Thoracic aorta (tissue), 2 donors: ENCODE results near the gene A1CF. TPM values are rescaled to one million over a fixed set of nuclear protein-coding genes. Genes with fewer than 3 reads are reported as not detected.
"Not testable (repeated sequence)": the region's sequence is repeated elsewhere in the genome, so short reads cannot be mapped to it uniquely, and the experiment has no call there.

ENCODE experiments used
- ATAC-seq: fragments of 150-250 bp; one replicate; pipeline ENCODE4 v1.8.0; 2017; ENCODE audit warnings: low read depth; ENCODE audit not compliant: insufficient number of reproducible peaks, low FRiP score
- DNase-seq: peaks from one replicate; pipeline ENCODE4 v3.0.0-alpha.2; 2020; ENCODE audit warnings: low spot score
- H3K27ac ChIP-seq, 2 donors: fragments of 200-600 bp; sonication (generic); 1 replicate in 1 of 2; 2 replicates in 1 of 2; pipeline ENCODE4 v1.5.1; 2016; ENCODE audit warnings: mild to moderate bottlenecking in 2 of 2, moderate library complexity in 2 of 2
- H3K27me3 ChIP-seq: fragments of 200-600 bp; sonication (generic); replicated peaks from 2 replicates; pipeline ENCODE4 v1.6.0; 2016; ENCODE audit warnings: mild to moderate bottlenecking; ENCODE audit not compliant: insufficient read depth
- H3K36me3 ChIP-seq: fragments of 200-600 bp; sonication (generic); one replicate; pipeline ENCODE4 v1.5.1; 2016
- H3K4me1 ChIP-seq, 2 donors: fragments of 200-600 bp; sonication (generic); 1 replicate in 1 of 2; 2 replicates in 1 of 2; pipeline versions ENCODE4 v1.5.1 to v1.6.0; 2016; ENCODE audit warnings: low read depth in 2 of 2, mild to moderate bottlenecking in 1 of 2; ENCODE audit not compliant: control insufficient read depth in 1 of 2
- H3K4me3 ChIP-seq: fragments of 200-600 bp; sonication (generic); 2 replicates; pipeline ENCODE4 v1.5.1; 2016; ENCODE audit warnings: mild to moderate bottlenecking
- H3K9me3 ChIP-seq: fragments of 200-600 bp; sonication (generic); 2 replicates; pipeline ENCODE4 v1.5.1; 2016
- total RNA-seq, 2 donors: library from RNA; depleted of rRNA; stranded (reverse); fragments of >200 nt; gene quantifications; one replicate each; pipeline versions ENCODE4 v1.1.0 to v1.2.3, GENCODE V29; 2016
- TF ChIP-seq, protein P1 (sequence below): fragments of 200-600 bp; sonication (generic); IDR thresholded peaks from one replicate; pipeline ENCODE4 v1.5.1; 2019; ENCODE audit warnings: antibody characterized with exemption

A1CF gene
- total RNA-seq, 2 donors from 2014 or later = not detected

DNA sequence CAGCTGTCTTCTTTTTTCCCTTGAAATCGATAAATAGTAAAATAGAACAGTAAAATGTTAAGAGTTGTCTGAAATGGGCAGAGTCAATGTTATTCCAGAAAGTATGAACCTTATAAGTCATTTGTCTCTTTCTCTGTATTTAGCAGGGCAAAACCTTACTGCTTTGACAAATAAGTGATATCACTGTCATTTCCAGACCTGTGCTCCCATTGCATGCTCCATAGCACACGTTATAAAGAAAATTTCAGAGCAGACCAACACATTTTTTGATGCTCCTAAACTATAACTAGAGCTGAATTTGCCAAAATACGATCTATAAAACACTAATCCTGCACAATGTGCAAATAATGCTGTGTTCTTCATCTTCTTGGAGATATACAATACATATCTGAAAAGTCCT lies 1.1 kb downstream of the A1CF start:
- no peak for ATAC-seq
- Histone ChIP-seq H3K4me1 (no peaks in the 10 kb centered on the region), H3K36me3 (no peaks in the 10 kb centered on the region), H3K27ac (no peak overlapping the region), H3K9me3 (no peaks in the 10 kb centered on the region), H3K4me3 (no peak overlapping the region), H3K27me3 (no peaks in the 10 kb centered on the region)
- TF ChIP-seq, protein P1, sequence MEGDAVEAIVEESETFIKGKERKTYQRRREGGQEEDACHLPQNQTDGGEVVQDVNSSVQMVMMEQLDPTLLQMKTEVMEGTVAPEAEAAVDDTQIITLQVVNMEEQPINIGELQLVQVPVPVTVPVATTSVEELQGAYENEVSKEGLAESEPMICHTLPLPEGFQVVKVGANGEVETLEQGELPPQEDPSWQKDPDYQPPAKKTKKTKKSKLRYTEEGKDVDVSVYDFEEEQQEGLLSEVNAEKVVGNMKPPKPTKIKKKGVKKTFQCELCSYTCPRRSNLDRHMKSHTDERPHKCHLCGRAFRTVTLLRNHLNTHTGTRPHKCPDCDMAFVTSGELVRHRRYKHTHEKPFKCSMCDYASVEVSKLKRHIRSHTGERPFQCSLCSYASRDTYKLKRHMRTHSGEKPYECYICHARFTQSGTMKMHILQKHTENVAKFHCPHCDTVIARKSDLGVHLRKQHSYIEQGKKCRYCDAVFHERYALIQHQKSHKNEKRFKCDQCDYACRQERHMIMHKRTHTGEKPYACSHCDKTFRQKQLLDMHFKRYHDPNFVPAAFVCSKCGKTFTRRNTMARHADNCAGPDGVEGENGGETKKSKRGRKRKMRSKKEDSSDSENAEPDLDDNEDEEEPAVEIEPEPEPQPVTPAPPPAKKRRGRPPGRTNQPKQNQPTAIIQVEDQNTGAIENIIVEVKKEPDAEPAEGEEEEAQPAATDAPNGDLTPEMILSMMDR = no peak
- no peak for DNase-seq

DNA sequence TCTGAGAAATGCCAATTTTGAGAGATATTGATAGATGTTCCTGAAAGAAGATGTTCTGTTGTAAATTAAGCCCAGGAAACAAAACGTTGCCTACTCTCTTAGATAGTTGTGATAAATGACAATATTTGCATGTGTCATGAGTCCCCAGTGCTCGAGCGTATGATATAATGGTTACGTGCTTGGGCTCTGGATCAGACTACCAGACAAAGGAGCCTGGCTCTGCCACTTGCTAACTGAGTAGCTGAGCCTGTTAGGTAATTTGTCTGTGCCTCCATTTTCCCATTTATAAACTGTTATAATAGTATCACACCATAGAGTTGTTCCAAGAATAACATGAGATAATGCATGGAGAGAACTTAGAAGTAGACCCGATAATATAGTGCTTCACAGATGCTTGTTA lies 1.8 kb downstream of the A1CF start:
- H3K4me1 ChIP-seq = no peaks in the 10 kb centered on the region
- H3K27me3 ChIP-seq = no peaks in the 10 kb centered on the region
- TF ChIP-seq, protein P1 = no peak
- no peak for DNase-seq
- H3K4me3 ChIP-seq = no peak overlapping the region
- H3K36me3 ChIP-seq = no peaks in the 10 kb centered on the region
- H3K9me3 ChIP-seq = no peaks in the 10 kb centered on the region
- H3K27ac ChIP-seq = no peak overlapping the region
- ATAC-seq = no peak

DNA sequence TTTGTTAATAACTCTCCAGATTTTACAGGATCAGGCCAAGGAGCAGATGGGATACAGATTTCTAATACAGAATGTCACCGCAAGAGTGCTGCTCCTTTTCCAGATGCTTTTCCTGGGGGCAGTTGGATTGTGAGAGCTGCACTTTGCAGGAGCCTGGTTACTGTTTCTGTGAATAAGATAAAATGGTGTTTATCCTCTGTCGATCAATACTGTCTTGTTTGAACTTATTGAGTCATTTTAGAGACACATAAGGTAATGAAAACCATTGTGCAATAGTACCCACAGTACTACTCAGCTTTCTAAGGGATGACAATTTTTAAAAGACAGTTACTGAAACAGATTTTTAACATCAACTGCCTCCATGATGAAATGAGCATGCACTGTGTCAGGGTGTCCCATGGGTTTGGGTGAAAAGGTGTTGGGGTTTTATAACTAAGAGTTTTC lies 2.9 kb downstream of the A1CF start:
- H3K9me3 ChIP-seq = no peaks in the 10 kb centered on the region
- H3K4me3 ChIP-seq = no peak overlapping the region
- no peaks in the 10 kb centered on the region for H3K27me3 ChIP-seq
- no peak for DNase-seq
- no peak for ATAC-seq
- no peak overlapping the region for H3K27ac ChIP-seq
- H3K36me3 ChIP-seq = no peaks in the 10 kb centered on the region
- H3K4me1 ChIP-seq = no peaks in the 10 kb centered on the region
- TF ChIP-seq, protein P1 = no peak

DNA sequence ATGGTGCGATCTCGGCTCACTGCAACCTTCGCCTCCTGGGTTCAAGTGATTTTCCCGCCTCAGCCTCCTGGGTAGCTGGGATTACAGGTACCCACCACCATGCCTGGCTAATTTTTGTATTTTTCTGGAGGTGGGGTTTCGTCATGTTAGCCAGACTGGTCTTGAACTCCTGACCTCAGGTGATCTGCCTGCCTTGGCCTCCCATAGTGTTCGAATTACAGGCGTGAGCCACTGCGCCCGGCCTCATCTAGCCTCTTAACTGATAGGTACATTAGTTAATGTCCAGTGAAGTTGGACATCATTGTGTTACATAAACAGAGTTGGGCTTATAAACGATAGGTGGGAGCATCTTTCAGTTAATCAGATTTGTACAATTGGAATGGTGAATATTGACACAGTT lies 4.4 kb downstream of the A1CF start:
- not testable (repeated sequence) for H3K4me3 ChIP-seq, H3K4me1 ChIP-seq, H3K27me3 ChIP-seq, H3K36me3 ChIP-seq, H3K9me3 ChIP-seq, DNase-seq, H3K27ac ChIP-seq, ATAC-seq

DNA sequence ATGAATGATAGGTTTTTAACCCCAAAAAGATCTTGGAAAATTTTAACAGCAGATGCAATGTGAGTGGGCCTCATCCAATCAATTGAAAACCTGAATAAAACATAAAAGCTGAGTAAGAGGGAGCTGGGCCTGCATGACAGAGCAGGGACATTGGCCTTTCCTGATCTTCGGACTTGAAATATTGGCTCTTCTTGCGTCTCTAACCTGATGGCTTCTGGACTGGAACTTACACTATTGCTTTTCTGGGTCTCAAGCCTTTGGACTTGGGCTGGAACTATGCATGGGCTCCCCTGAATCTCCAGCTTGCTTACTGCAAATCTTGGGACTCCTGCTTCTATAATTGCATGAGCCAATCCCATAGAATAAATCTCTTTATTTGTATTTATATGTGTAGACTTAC lies 9.0 kb downstream of the A1CF start:
- Histone ChIP-seq H3K4me3 (no peak overlapping the region), H3K4me1 (no peaks in the 10 kb centered on the region), H3K36me3 (no peaks in the 10 kb centered on the region), H3K27me3 (no peaks in the 10 kb centered on the region), H3K27ac (no peak overlapping the region), H3K9me3 (no peaks in the 10 kb centered on the region)
- no peak for ATAC-seq
- TF ChIP-seq, protein P1 = no peak
- DNase-seq = no peak

DNA sequence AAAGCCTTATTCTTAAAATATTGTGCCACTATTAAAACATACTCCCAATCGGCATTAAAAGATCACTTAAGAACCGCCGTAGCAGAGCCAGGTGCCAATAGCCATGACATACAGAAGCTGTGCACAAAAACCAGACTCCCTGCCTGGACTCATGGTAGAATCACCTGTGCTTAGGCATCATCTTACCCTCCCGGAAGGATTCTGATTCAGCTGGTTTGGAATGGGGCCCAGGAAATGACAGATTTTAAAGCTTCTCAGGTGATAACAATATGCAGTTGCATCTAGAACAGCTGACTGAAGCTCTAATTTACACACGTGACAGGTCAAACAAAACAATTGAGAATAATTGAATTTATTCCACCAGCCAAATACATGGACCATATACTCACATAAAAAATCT lies 10.7 kb downstream of the A1CF start:
- no peaks in the 10 kb centered on the region for H3K4me1 ChIP-seq
- no peaks in the 10 kb centered on the region for H3K27me3 ChIP-seq
- H3K4me3 ChIP-seq = no peak overlapping the region
- ATAC-seq = no peak
- H3K36me3 ChIP-seq = no peaks in the 10 kb centered on the region
- no peak overlapping the region for H3K27ac ChIP-seq
- H3K9me3 ChIP-seq = no peaks in the 10 kb centered on the region
- DNase-seq = no peak
- TF ChIP-seq, protein P1 = no peak
